H1 (cell line): ENCODE results near the gene ATXN2. TPM values are rescaled to one million over a fixed set of nuclear protein-coding genes. Genes with fewer than 3 reads are reported as not detected.

Experiments used
- CTCF ChIA-PET: fragments of 300-600 bp; sonication (Branson Sonifier 250); formaldehyde crosslinking; loops from one replicate; lab custom pipeline; 2021; ENCODE audit not compliant: partially characterized antibody; lab: Charles Lee
- POLR2A ChIA-PET: fragments of 300-600 bp; sonication (Branson Sonifier 250); formaldehyde crosslinking; loops from one replicate; lab custom pipeline; 2021; ENCODE audit warnings: inconsistent platforms; ENCODE audit not compliant: partially characterized antibody; lab: Charles Lee
- DNase-seq, 2 experiments: peaks; one replicate each; pipeline versions ENCODE4 v3.0.0 to v3.0.0-alpha.2; 2010 to 2022; ENCODE audit warnings: low spot score in 2 of 2, low read depth in 1 of 2, mixed read lengths in 1 of 2
- FAIRE-seq: peaks from 2 replicates; lab custom pipeline; 2011; peaks lifted over from hg19 to GRCh38; lab: Jason Lieb, UNC
- H2AFZ ChIP-seq: 2 replicates; pipeline ENCODE4 v1.8.1; 2012; ENCODE audit warnings: low read length, inconsistent platforms
- H2AK5ac ChIP-seq: 2 replicates; pipeline ENCODE4 v1.6.1; 2013; ENCODE audit warnings: low read depth, low read length
- H2BK120ac ChIP-seq: replicated peaks from 2 replicates; pipeline ENCODE3; 2013; ENCODE audit warnings: low read depth, low read length, inconsistent platforms
- H2BK12ac ChIP-seq: 2 replicates; pipeline ENCODE4 v1.6.1; 2013; ENCODE audit warnings: low read depth, low read length
- H2BK15ac ChIP-seq: 2 replicates; pipeline ENCODE4 v1.6.1; 2013; ENCODE audit warnings: low read length
- H2BK20ac ChIP-seq: 2 replicates; pipeline ENCODE4 v1.6.1; 2013; ENCODE audit warnings: low read length
- H2BK5ac ChIP-seq: 2 replicates; pipeline ENCODE4 v1.6.1; 2013; ENCODE audit warnings: low read depth, low read length
- H3K14ac ChIP-seq: 2 replicates; pipeline ENCODE4 v1.6.1; 2013; ENCODE audit warnings: inconsistent platforms; ENCODE audit not compliant: insufficient read length
- H3K18ac ChIP-seq: 2 replicates; pipeline ENCODE4 v1.6.1; 2013; ENCODE audit warnings: low read length; ENCODE audit errors: extremely low read depth
- H3K23ac ChIP-seq: 2 replicates; pipeline ENCODE4 v1.6.1; 2013; ENCODE audit warnings: inconsistent platforms; ENCODE audit not compliant: insufficient read length
- H3K23me2 ChIP-seq: 2 replicates; pipeline ENCODE4 v1.6.1; 2013; ENCODE audit warnings: low read depth, low read length
- H3K27ac ChIP-seq: 2 replicates; pipeline ENCODE4 v1.6.1; 2011; ENCODE audit warnings: low read depth, low read length, inconsistent platforms
- H3K27me3 ChIP-seq, 4 experiments: replicated peaks in 1 of 4; 1 replicate in 1 of 4; 2 replicates in 3 of 4; pipeline versions ENCODE4 v1.6.1 to v1.8.1; 2011 to 2013; ENCODE audit warnings: low read length in 3 of 4, mild to moderate bottlenecking in 3 of 4, inconsistent platforms in 2 of 4, mixed read lengths in 2 of 4, moderate library complexity in 1 of 4; ENCODE audit not compliant: control insufficient read depth in 3 of 4, insufficient read depth in 3 of 4; ENCODE audit errors: extremely low read depth in 1 of 4
- H3K36me3 ChIP-seq, 4 experiments: 2 replicates each; pipeline versions ENCODE4 v1.6.1 to v1.8.1; 2011 to 2013; ENCODE audit warnings: mild to moderate bottlenecking in 4 of 4, low read length in 3 of 4, moderate library complexity in 2 of 4, control low read depth in 1 of 4, inconsistent platforms in 1 of 4; ENCODE audit not compliant: insufficient read depth in 4 of 4, control insufficient read depth in 2 of 4
- H3K4ac ChIP-seq: replicated peaks from 2 replicates; pipeline ENCODE3; 2013; ENCODE audit warnings: low read length, low read depth, mixed read lengths, inconsistent platforms; ENCODE audit not compliant: insufficient read length
- H3K4me1 ChIP-seq, 4 experiments: replicated peaks in 1 of 4; 1 replicate in 1 of 4; 2 replicates in 3 of 4; pipeline versions ENCODE4 v1.6.1 to v1.8.1; 2011 to 2013; ENCODE audit warnings: low read length in 3 of 4, inconsistent platforms in 2 of 4, mixed read lengths in 1 of 4; ENCODE audit not compliant: insufficient read depth in 4 of 4, control insufficient read depth in 3 of 4
- H3K4me2 ChIP-seq, 2 experiments: 2 replicates each; pipeline versions ENCODE4 v1.6.1 to v1.8.1; 2011 to 2013; ENCODE audit warnings: low read depth in 2 of 2, low read length in 2 of 2, control low read depth in 1 of 2, inconsistent platforms in 1 of 2, mild to moderate bottlenecking in 1 of 2; ENCODE audit not compliant: insufficient read depth in 1 of 2
- H3K4me3 ChIP-seq, 4 experiments: fragments of 200-600, 300-600 bp in 1 of 4; sonication (generic), shearing (Covaris generic), sonication (Bioruptor Twin) in 1 of 4; 2 replicates each; pipeline versions ENCODE4 v1.5.1 to v1.8.1; 2011 to 2016; ENCODE audit warnings: low read length in 4 of 4, low read depth in 3 of 4, control low read depth in 2 of 4, inconsistent platforms in 2 of 4, mild to moderate bottlenecking in 2 of 4, mixed read lengths in 1 of 4, moderate library complexity in 1 of 4; ENCODE audit not compliant: insufficient read depth in 2 of 4; ENCODE audit errors: extremely low read depth in 1 of 4
- H3K56ac ChIP-seq: replicated peaks from 2 replicates; pipeline ENCODE3; 2013; ENCODE audit warnings: low read depth, mild to moderate bottlenecking, mixed read lengths, low read length, inconsistent platforms; ENCODE audit not compliant: insufficient read length
- H3K79me1 ChIP-seq: 2 replicates; pipeline ENCODE4 v1.6.1; 2013; ENCODE audit warnings: low read depth, low read length, control low read depth
- H3K79me2 ChIP-seq, 2 experiments: 2 replicates each; pipeline versions ENCODE4 v1.6.1 to v1.8.1; 2012 to 2013; ENCODE audit warnings: low read length in 2 of 2, mild to moderate bottlenecking in 2 of 2, inconsistent platforms in 1 of 2; ENCODE audit not compliant: insufficient read depth in 2 of 2, control insufficient read depth in 1 of 2
- H3K9ac ChIP-seq, 4 experiments: replicated peaks in 1 of 4; 1 replicate in 1 of 4; 2 replicates in 3 of 4; pipeline versions ENCODE4 v1.6.1 to v1.8.1; 2011 to 2013; ENCODE audit warnings: low read depth in 3 of 4, low read length in 3 of 4, control low read depth in 2 of 4, mild to moderate bottlenecking in 2 of 4, moderate library complexity in 2 of 4, inconsistent platforms in 1 of 4; ENCODE audit errors: extremely low read depth in 1 of 4
- H3K9me3 ChIP-seq, 2 experiments: 2 replicates each; pipeline versions ENCODE4 v1.6.1 to v1.8.1; 2012 to 2013; ENCODE audit warnings: mild to moderate bottlenecking in 2 of 2, moderate library complexity in 2 of 2, control low read depth in 1 of 2, inconsistent platforms in 1 of 2, low read depth in 1 of 2, low read length in 1 of 2, mixed read lengths in 1 of 2; ENCODE audit not compliant: insufficient read depth in 2 of 2
- H4K20me1 ChIP-seq, 2 experiments: replicated peaks in 1 of 2; 2 replicates each; pipeline versions ENCODE3 to v1.8.1; 2011 to 2013; ENCODE audit warnings: inconsistent platforms in 2 of 2, low read length in 2 of 2, mild to moderate bottlenecking in 1 of 2; ENCODE audit not compliant: insufficient read depth in 2 of 2, control insufficient read depth in 1 of 2
- H4K5ac ChIP-seq: 2 replicates; pipeline ENCODE4 v1.6.1; 2013; ENCODE audit warnings: low read length, low read depth, mixed read lengths, inconsistent platforms; ENCODE audit not compliant: insufficient read length
- H4K8ac ChIP-seq: 2 replicates; pipeline ENCODE4 v1.8.0; 2013; ENCODE audit warnings: mild to moderate bottlenecking, moderate library complexity, low read length, inconsistent platforms; ENCODE audit not compliant: insufficient read depth; ENCODE audit errors: extremely low read depth
- H4K91ac ChIP-seq: replicated peaks from 2 replicates; pipeline ENCODE3; 2013; ENCODE audit warnings: low read length, mixed read lengths, inconsistent platforms; ENCODE audit not compliant: insufficient read length
- CHD1 ChIP-seq: IDR thresholded peaks from 2 replicates; pipeline ENCODE4 v1.6.1; 2012; ENCODE audit warnings: low read depth, low read length, improper control_type of control experiment
- CREB1 ChIP-seq: IDR thresholded peaks from 2 replicates; pipeline ENCODE4 v1.6.1; 2012; ENCODE audit warnings: inconsistent platforms
- CTBP2 ChIP-seq: IDR thresholded peaks from 2 replicates; pipeline ENCODE4 v1.7.0; 2011; ENCODE audit warnings: borderline replicate concordance, mild to moderate bottlenecking, moderate library complexity, mixed read lengths, low read length; ENCODE audit not compliant: insufficient read depth, insufficient read length
- CTCF ChIP-seq, 3 experiments: IDR thresholded peaks; 1 replicate in 2 of 3; 2 replicates in 1 of 3; pipeline versions ENCODE4 v1.5.1 to v1.6.1; 2011; ENCODE audit warnings: low read length in 3 of 3, mild to moderate bottlenecking in 3 of 3, inconsistent platforms in 2 of 3, low read depth in 1 of 3, moderate library complexity in 1 of 3; ENCODE audit not compliant: insufficient read depth in 1 of 3; ENCODE audit errors: control extremely low read depth in 1 of 3
- EP300 ChIP-seq, 2 experiments: IDR thresholded peaks; 1 replicate in 1 of 2; 2 replicates in 1 of 2; pipeline ENCODE4 v1.6.1; 2011 to 2012; ENCODE audit warnings: low read depth in 2 of 2, low read length in 2 of 2, mild to moderate bottlenecking in 2 of 2, borderline replicate concordance in 1 of 2, inconsistent platforms in 1 of 2, moderate library complexity in 1 of 2
- GTF2F1 ChIP-seq: IDR thresholded peaks from 2 replicates; pipeline ENCODE4 v1.6.1; 2012; ENCODE audit warnings: low read depth, low read length, improper control_type of control experiment, borderline replicate concordance
- HDAC2 ChIP-seq, 2 experiments: fragments of 300-600 bp in 1 of 2; sonication (generic) in 1 of 2; IDR thresholded peaks; 2 replicates each; pipeline ENCODE4 v1.6.1; 2011 to 2012; ENCODE audit warnings: low read depth in 2 of 2, low read length in 2 of 2, mild to moderate bottlenecking in 2 of 2, moderate library complexity in 2 of 2, borderline replicate concordance in 1 of 2, inconsistent platforms in 1 of 2
- POU5F1 ChIP-seq: IDR thresholded peaks from 2 replicates; pipeline ENCODE4 v1.6.1; 2011; ENCODE audit warnings: low read depth, mild to moderate bottlenecking, low read length, moderate library complexity
- SUZ12 ChIP-seq: fragments of 200-600 bp; sonication (generic); IDR thresholded peaks from 2 replicates; pipeline ENCODE4 v1.6.1; 2012; ENCODE audit warnings: mild to moderate bottlenecking, inconsistent platforms, low read length, moderate library complexity, mixed read lengths
- TBP ChIP-seq: IDR thresholded peaks from 2 replicates; pipeline ENCODE4 v1.6.1; 2011; ENCODE audit warnings: low read depth, low read length, improper control_type of control experiment
- polyA plus RNA-seq, 7 experiments: library from polyadenylated mRNA; depleted of rRNA in 3 of 7; stranded (reverse) in 5 of 7; unstranded in 2 of 7; fragments of >200 nt in 5 of 7; fragments of 200-250 nt in 2 of 7; gene quantifications; 1 replicate in 5 of 7; 2 replicates in 1 of 7; 4 replicates in 1 of 7; pipeline versions ENCODE4 v1.2.1 to v1.2.3, GENCODE V29; 2011 to 2013; ENCODE audit warnings: missing spikeins in 2 of 7, mixed read lengths in 2 of 7
- total RNA-seq: library from RNA; stranded (reverse); fragmentation: NEBNext Ultra II Directional; extraction: Animal tissue kit (Norgen Biotek cat#: 25700); gene quantifications from 2 replicates; pipeline ENCODE4 v1.2.1, GENCODE V29; 2021

Gene ATXN2
- total and polyA plus RNA-seq, 2 of the 8 experiments (the other 6 are each of a cell fraction or from before 2014, with no cell fraction given): 46.6 to 80.7 TPM

GRCh38 chr12:111462210-111462769, 136.8 kb downstream of the ATXN2 start:
- H4K5ac ChIP-seq: no peak overlapping the region
- H3K9ac ChIP-seq: no peak overlapping the region
- no peaks in the 10 kb centered on the region for H3K79me2 ChIP-seq
- FAIRE-seq: no peak
- H2BK20ac ChIP-seq: no peak overlapping the region
- H3K14ac ChIP-seq: no peak overlapping the region
- H3K4ac ChIP-seq: no peak overlapping the region
- no peak overlapping the region for H3K56ac ChIP-seq
- no peak overlapping the region for H4K91ac ChIP-seq
- H3K79me1 ChIP-seq: no peaks in the 10 kb centered on the region
- H4K8ac ChIP-seq: no peak overlapping the region
- H3K4me1 ChIP-seq: no peaks in the 10 kb centered on the region
- no peak overlapping the region for H2AFZ ChIP-seq
- H3K27ac ChIP-seq: no peak overlapping the region
- H3K9me3 ChIP-seq: no peaks in the 10 kb centered on the region
- TF ChIP-seq CHD1 (no peak), EP300 (IDR thresholded peaks at IDR 0.05; ENCODE audit: borderline replicate concordance in 1 of 2, low read depth in 2 of 2, low read length in 2 of 2) (no peak), SUZ12 (no peak), CTCF (IDR thresholded peaks at IDR 0.05; ENCODE audit: control extremely low read depth in 1 of 3, insufficient read depth in 1 of 3, low read depth in 1 of 3, low read length in 3 of 3) (no peak), GTF2F1 (no peak), POU5F1 (no peak), CTBP2 (no peak), TBP (no peak), HDAC2 (IDR thresholded peaks at IDR 0.05; ENCODE audit: borderline replicate concordance in 1 of 2, low read depth in 2 of 2, low read length in 2 of 2) (no peak), CREB1 (no peak)
- ChIA-PET POLR2A (no interaction called here), CTCF (interaction anchor here (0.7 to 31.7 kb wide), 4 partner anchors 11 to 59 kb away, joined by 3 to 838 read pairs (median 14); partner anchors contain the start of gene SH2B3)
- H3K23me2 ChIP-seq: no peaks in the 10 kb centered on the region; the same call in 1 of the 2 replicates
- no peak overlapping the region for H2BK5ac ChIP-seq
- H2BK120ac ChIP-seq: no peak overlapping the region
- H4K20me1 ChIP-seq: no peaks in the 10 kb centered on the region
- H2AK5ac ChIP-seq: no peak overlapping the region
- H3K4me2 ChIP-seq: no peak overlapping the region
- DNase-seq: no peak
- H3K18ac ChIP-seq: no peak overlapping the region
- no peak overlapping the region for H3K23ac ChIP-seq
- no peaks in the 10 kb centered on the region for H3K27me3 ChIP-seq
- H3K36me3 ChIP-seq: peaks cover 0 to 11% (median 4%) of the 10 kb centered on the region in 4 experiments; a peak in 6 of 8 replicates
- H2BK15ac ChIP-seq: no peak overlapping the region
- H2BK12ac ChIP-seq: no peak overlapping the region
- no peak overlapping the region for H3K4me3 ChIP-seq
